ES-I3 (cell line): ENCODE results near the gene CCDC149.

ENCODE experiments used
- H3K36me3 ChIP-seq: 2 replicates; pipeline ENCODE4 v1.6.1; 2013; ENCODE audit warnings: mild to moderate bottlenecking, low read length, control low read depth, moderate library complexity; ENCODE audit not compliant: insufficient read depth
- H3K4me1 ChIP-seq: 2 replicates; pipeline ENCODE4 v1.6.1; 2013; ENCODE audit warnings: mild to moderate bottlenecking, control low read depth, low read length; ENCODE audit not compliant: insufficient read depth
- H3K9ac ChIP-seq: 2 replicates; pipeline ENCODE4 v1.6.1; 2013; ENCODE audit warnings: low read depth, mild to moderate bottlenecking, low read length, moderate library complexity
- H3K9me3 ChIP-seq: 2 replicates; pipeline ENCODE4 v1.6.1; 2013; ENCODE audit warnings: mild to moderate bottlenecking, low read length, moderate library complexity; ENCODE audit not compliant: control insufficient read depth, insufficient read depth

Gene CCDC149

DNA sequence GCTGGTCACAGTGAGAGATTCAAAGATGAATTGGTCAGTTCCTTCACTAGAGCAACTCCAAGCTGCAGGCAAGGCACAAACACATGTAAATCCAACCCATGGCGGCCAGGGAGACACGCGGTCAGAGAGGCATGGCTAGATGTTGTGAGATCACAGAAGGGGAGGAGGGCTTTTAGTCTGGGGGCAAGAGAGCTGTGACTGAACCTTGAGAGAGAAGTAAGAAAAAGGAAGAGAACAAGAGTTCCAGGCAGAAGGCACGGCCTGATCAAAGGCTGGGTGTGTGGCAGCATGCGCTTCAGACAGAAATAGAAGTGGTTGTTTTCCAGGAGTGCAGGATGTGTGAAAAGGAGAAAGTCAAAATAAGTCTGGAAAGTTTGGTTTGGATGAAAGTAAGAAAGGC is 15.9 kb downstream of the CCDC149 start:
- H3K9me3 ChIP-seq: no peaks in the 10 kb centered on the region
- H3K4me1 ChIP-seq: peaks cover 4% of the 10 kb centered on the region; the same call in 1 of the 2 replicates
- no peak overlapping the region for H3K9ac ChIP-seq
- H3K36me3 ChIP-seq: no peaks in the 10 kb centered on the region

DNA sequence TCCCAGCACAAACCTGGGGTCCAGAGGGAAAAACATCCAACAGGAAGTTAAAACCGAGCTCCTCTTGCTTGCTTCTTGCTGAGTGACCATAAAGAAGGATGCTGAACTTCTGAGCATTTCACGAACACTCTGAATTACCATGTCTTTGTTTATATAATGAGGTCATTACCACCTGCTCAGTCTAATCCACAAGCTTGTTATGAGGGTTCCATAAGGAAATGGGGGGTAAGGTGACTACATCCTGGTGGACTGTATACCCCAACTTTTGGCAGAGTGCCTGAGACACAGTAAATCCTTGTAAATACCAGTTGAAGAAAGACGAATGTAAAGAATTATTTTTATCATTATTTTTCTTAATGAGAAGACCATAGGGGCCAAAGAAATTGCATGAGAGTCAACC is 16.8 kb downstream of the CCDC149 start:
- no peak overlapping the region for H3K9ac ChIP-seq

DNA sequence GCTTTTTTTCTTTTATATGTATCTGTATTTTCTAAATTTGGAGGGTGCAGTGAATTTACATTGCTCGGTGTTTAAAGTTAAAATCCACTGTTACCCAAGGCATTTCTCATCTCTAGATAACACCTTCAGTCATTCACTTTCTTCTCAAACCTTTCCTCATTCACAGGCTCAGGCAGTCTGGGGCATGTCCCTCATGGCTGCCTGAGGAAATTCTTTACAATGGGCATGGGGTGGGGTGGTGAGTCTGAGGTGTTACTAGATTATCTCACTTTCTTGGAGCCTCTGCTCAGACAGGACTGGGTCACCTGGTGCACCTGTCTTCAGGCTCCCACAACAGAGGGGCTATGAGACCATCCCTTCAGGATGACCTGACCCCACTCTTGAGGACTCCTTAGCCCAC is 17.4 kb downstream of the CCDC149 start:
- Histone ChIP-seq H3K36me3 (no peaks in the 10 kb centered on the region), H3K9ac (no peak overlapping the region), H3K4me1 (peaks cover 4% of the 10 kb centered on the region; the same call in 1 of the 2 replicates), H3K9me3 (no peaks in the 10 kb centered on the region)

More for the DNA sequence above, 16.8 kb downstream of the CCDC149 start:
- H3K9me3 ChIP-seq: no peaks in the 10 kb centered on the region
- peaks cover 4% of the 10 kb centered on the region; the same call in 1 of the 2 replicates for H3K4me1 ChIP-seq
- H3K36me3 ChIP-seq: no peaks in the 10 kb centered on the region

DNA sequence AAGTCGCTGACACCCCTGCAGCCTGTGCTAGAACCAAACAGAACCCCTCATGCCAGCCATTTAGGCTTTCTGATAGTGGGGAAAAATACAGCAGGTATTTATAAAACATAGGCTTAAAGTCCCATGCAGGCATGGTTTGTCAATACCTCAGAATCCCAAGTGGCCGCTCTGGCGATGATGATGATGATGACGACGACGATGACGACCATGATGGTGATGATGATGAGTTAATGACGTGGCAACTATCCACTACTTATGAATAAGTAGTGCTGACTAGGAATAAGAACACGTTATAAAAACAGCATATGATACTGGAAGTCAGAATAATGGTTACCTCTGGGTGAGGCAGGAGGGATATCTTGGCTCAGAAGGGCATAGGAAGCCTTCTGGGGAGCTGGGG is 18.0 kb downstream of the CCDC149 start:
- H3K9me3 ChIP-seq: no peaks in the 10 kb centered on the region
- no peaks in the 10 kb centered on the region for H3K36me3 ChIP-seq

DNA sequence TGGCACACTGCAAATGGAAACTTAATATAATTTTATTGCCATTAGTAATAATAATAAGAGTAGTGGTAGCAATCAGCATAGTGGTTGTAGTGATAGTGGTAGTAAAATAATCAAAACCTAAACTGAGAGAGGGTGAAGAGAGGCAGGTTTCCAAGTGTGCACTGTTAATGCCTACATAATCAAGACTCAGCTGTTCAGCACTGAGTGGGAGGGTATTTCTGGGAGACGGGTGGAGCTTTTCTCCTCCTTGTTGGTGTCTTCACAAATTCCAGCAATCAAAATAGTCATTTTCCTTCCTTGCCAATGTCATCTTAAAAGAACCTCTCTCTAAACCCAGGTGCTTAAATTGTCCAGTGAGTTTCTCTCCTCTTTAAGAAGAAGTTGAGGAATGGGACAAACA is 18.6 kb downstream of the CCDC149 start:
- H3K36me3 ChIP-seq: no peaks in the 10 kb centered on the region
- no peaks in the 10 kb centered on the region for H3K9me3 ChIP-seq
- no peak overlapping the region for H3K9ac ChIP-seq
- H3K4me1 ChIP-seq: peaks cover 4% of the 10 kb centered on the region; the same call in 1 of the 2 replicates

More for the DNA sequence above, 18.0 kb downstream of the CCDC149 start:
- Histone ChIP-seq H3K9ac (no peak overlapping the region), H3K4me1 (peaks cover 4% of the 10 kb centered on the region; the same call in 1 of the 2 replicates)

DNA sequence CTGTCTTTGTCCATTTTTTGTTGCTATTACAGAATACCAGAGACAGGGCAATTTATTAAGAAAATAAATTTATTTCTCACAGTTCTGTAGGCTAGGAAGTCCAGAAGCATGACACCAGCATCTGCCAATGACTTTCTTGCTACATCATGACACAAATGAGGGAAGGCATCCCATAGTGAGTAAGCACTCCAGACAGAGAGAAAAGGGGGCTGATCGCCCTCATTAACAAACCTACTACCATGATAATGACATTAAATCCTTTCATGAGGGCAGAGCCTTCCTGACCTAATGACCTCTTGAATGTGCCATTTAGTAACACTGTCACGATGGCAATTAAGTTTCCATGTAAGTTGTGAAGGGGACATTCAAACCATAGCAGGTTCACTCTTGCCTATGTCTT is 20.1 kb downstream of the CCDC149 start:
- Histone ChIP-seq H3K9ac (no peak overlapping the region), H3K36me3 (no peaks in the 10 kb centered on the region), H3K4me1 (peaks cover 4% of the 10 kb centered on the region; the same call in 1 of the 2 replicates), H3K9me3 (no peaks in the 10 kb centered on the region)

DNA sequence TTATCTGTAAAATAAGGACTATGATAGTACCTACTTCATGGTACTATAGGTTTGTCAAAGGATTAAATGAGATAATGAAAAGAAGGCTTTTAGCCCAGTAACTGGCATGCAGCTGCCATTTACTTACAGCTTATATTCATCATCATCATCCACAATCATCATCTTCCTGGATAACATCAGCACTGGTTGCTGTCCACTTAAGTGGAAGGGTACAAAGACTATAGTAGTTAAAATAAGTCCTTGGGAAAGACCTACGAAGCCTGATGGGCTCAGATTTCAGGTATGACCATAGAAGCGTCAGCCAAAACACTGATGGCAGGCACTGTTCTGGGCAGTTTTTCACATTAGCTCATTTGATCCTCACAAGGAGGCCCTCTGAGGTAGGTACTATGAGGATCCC is 20.6 kb downstream of the CCDC149 start:
- peaks cover 4% of the 10 kb centered on the region; the same call in 1 of the 2 replicates for H3K4me1 ChIP-seq
- H3K9ac ChIP-seq: no peak overlapping the region
- no peaks in the 10 kb centered on the region for H3K36me3 ChIP-seq
- no peaks in the 10 kb centered on the region for H3K9me3 ChIP-seq

DNA sequence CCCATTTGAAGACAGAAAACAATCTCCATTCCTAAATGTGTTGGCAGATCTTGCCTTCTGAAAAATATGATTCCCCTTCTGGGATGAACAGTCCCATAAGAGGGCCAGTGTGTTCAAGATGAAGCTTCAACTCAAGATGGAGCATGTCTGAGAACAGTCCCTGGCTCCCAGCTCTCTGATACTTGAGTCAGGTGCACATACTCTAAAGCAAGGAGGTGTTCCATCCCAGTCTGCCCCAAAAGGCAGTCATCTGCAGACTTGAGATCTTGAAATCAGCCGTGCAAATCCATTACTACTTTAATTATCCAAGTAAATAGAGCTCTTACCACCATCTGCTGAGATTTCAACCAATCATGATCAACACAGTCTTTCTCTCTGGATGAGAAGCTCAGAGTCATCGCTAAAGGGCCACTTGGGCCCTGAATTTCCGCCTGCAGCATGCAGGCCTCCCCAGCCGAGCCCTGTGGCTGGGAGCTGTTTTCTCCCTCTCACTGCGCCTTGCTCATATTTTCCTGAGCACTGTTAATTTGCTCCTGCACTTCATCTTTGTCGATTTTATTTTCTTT is 22.2 kb downstream of the CCDC149 start:
- Histone ChIP-seq H3K9ac (no peak overlapping the region), H3K4me1 (peaks cover 1% of the 10 kb centered on the region; the same call in 1 of the 2 replicates), H3K9me3 (no peaks in the 10 kb centered on the region), H3K36me3 (no peaks in the 10 kb centered on the region)

DNA sequence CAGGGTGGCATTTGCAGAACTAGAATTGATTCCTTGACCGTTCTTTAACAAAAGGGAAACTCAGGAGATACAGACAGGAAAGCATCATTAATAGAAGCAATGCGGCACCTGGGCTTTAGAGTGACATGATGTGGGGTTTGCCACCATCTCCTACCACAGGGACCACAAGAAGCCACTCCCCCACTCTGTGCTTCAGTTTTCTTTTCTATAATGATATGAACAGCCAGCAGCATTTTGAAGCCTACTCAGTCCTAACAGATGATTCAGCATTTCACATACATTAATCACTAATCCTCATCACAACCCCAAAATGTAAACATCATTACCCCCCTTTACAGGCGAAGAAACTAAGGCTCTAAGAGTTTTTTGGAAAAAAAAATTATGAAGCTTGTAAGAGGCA is 22.9 kb downstream of the CCDC149 start:
- no peaks in the 10 kb centered on the region for H3K36me3 ChIP-seq
- no peaks in the 10 kb centered on the region for H3K9me3 ChIP-seq
- no peaks in the 10 kb centered on the region; the same call in 1 of the 2 replicates for H3K4me1 ChIP-seq
- H3K9ac ChIP-seq: no peak overlapping the region

DNA sequence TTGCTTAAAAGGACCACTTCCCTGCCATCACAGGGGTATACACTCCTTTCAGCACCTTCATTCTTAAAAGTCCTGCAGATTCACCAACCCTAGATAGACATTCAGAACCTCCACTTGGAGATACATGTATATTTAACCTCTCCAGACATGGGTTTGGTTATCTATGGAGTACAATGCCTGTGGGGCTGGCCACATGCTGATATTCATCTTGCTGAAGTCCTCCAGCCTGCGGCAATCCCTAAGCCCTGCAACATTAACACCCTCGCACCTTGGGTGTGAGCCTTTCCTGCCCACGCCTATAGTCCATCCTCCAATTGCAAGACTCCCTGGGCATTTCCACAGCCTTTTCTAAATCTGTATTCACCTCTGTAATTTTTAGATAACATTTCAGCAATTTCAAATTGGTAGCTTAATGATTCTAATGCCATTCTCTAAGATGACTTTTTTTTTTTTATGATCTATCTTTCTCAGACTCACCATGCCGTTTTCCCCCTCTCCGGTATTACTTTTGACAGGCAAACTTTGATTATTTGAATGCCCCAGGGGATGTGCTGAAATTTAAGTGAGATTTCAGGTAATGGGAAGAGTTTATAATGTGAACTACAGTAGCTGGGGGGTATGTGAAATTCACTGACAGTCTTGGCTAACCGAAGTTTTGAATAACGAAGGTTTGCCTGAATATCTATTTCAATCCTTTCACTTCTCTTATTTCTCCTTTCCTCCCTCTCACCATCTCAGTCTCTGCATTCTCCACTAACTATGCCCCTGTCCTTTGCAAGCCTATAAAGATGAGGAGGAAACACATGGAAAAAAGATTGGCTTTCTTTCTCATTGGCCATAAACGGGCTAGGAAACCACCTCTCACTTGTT is 24.1 kb downstream of the CCDC149 start:
- Histone ChIP-seq H3K4me1 (no peaks in the 10 kb centered on the region; the same call in 1 of the 2 replicates), H3K9me3 (no peaks in the 10 kb centered on the region), H3K9ac (no peak overlapping the region), H3K36me3 (no peaks in the 10 kb centered on the region)

DNA sequence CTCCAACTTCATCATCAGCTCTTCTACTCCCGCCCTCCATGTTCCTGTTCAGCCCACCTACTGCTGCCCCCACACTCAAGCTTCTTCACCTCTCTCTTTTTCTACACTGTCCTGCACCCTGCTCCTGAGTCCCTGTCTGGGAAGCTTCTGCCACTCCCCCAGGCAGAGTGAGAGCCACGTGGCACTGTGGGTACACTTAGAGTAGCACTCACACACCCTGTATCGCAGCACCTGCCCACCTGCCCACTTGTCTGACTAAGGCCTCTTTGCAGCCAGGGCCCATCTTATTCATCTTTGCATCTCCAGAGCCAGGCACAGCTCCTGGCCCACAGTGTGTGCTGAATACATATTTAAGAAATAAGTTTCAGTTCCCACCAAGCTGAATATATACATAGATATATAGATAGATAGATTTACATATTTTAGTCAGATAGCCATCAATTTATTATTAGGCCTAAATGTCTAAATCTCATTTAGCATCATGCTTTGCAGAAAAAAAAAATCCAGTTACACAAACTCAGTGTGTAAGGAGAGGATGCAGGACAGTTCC is 24.9 kb downstream of the CCDC149 start:
- Histone ChIP-seq H3K36me3 (no peaks in the 10 kb centered on the region), H3K4me1 (peaks cover 2% of the 10 kb centered on the region; the same call in 1 of the 2 replicates), H3K9me3 (no peaks in the 10 kb centered on the region), H3K9ac (no peak overlapping the region)

DNA sequence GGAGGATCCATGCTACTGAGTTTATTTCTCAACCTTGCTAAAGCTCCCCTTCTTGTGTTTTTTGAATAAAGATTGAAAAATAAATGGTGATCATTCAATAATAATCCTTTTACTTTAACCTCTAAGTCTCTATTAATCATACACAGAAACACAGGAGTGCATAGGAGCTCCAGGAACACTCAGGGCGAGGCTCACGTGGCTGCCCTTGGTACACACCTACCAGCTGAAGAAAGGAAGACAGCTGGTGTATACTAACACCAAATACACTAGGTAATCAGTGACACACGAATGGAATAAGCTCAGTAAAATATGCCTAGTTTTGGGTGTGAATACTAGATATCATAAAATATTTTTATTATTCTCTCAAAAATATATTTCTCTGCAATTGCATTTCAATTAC is 26.2 kb downstream of the CCDC149 start:
- Histone ChIP-seq H3K36me3 (no peaks in the 10 kb centered on the region), H3K4me1 (peaks cover 10% of the 10 kb centered on the region; the same call in 1 of the 2 replicates), H3K9ac (no peak overlapping the region), H3K9me3 (no peaks in the 10 kb centered on the region)

DNA sequence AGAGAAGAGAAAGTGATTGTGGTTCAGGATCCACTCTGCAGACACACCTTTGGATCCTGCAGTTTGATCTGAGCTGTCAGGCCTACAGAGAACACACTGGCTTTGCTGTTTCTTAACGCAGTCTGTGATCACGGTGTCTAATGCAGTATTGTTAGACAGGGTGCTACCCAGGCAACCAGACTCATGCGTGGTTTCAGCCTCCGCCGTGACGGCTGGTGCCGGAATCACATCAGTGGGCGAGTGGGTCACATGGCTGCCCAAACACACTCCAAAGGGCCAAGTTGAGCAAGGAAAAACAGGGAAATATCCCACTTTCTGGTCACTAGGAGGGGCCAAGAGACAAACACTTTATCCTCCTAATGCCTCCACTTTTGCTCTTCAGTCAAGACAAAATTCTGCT is 27.5 kb downstream of the CCDC149 start:
- no peaks in the 10 kb centered on the region for H3K36me3 ChIP-seq
- H3K4me1 ChIP-seq: peaks cover 10% of the 10 kb centered on the region; the same call in 1 of the 2 replicates
- no peaks in the 10 kb centered on the region for H3K9me3 ChIP-seq
- H3K9ac ChIP-seq: no peak overlapping the region

DNA sequence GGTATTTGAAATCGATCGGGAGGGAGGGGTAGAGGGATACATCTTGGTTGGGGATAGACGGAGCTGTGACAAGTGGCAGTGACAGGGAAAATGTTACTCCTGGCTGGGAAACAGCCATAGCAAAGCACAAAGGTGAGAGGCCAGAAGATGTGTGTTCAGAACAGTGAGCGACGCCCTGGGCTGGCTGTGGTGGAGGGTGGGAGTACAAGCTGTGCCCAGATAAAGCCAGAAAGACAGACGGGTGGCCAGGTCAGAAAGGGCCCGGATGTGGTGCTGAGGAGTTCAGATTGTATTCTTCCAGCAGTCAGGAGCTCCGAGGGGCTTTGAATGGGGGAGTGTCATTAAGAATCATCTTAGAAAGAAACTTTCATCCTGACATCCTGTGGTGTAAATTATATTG is 27.9 kb downstream of the CCDC149 start:
- Histone ChIP-seq H3K9ac (no peak overlapping the region), H3K9me3 (no peaks in the 10 kb centered on the region), H3K36me3 (no peaks in the 10 kb centered on the region), H3K4me1 (peaks cover 10% of the 10 kb centered on the region; the same call in 1 of the 2 replicates)
